Gastrocnemius medialis (tissue), 4 donors: ENCODE measurements around the gene TMEM38B.
"Not testable (repeated sequence)": the region's sequence is repeated elsewhere in the genome, so short reads cannot be mapped to it uniquely, and the experiment has no call there.

Experiments used
- CTCF ChIP-seq, 5 experiments: fragments of 450-650 bp in 3 of 5; fragments of 200-600 bp in 2 of 5; sonication (generic) in 2 of 5; IDR thresholded peaks in 4 of 5; conservative IDR thresholded peaks in 1 of 5; 1 replicate in 4 of 5; 2 replicates in 1 of 5; pipeline ENCODE4 v1.5.1; 2016 to 2019; ENCODE audit warnings: antibody characterized with exemption in 5 of 5, mild to moderate bottlenecking in 3 of 5, moderate library complexity in 3 of 5
- POLR2A ChIP-seq, 2 donors: fragments of 450-650 bp; IDR thresholded peaks; one replicate each; pipeline ENCODE4 v1.6.1; 2017; ENCODE audit warnings: antibody characterized with exemption in 2 of 2, mild to moderate bottlenecking in 2 of 2, moderate library complexity in 2 of 2

GRCh38 chr9:105782561-105783494 lies 88.5 kb downstream of the TMEM38B start:
- TF ChIP-seq CTCF (IDR thresholded peaks at IDR 0.05 in 4 of 5, conservative IDR thresholded peaks at IDR 0.05 in 1 of 5); POLR2A (IDR thresholded peaks at IDR 0.05): not testable (repeated sequence)
